ENCODE data around the gene NCAN. TPM values are rescaled to one million over a fixed set of nuclear protein-coding genes. Genes with fewer than 3 reads are reported as not detected.

NCAN gene
- total RNA-seq, 1 donor from 2014 or later = 0.17 TPM

DNA sequence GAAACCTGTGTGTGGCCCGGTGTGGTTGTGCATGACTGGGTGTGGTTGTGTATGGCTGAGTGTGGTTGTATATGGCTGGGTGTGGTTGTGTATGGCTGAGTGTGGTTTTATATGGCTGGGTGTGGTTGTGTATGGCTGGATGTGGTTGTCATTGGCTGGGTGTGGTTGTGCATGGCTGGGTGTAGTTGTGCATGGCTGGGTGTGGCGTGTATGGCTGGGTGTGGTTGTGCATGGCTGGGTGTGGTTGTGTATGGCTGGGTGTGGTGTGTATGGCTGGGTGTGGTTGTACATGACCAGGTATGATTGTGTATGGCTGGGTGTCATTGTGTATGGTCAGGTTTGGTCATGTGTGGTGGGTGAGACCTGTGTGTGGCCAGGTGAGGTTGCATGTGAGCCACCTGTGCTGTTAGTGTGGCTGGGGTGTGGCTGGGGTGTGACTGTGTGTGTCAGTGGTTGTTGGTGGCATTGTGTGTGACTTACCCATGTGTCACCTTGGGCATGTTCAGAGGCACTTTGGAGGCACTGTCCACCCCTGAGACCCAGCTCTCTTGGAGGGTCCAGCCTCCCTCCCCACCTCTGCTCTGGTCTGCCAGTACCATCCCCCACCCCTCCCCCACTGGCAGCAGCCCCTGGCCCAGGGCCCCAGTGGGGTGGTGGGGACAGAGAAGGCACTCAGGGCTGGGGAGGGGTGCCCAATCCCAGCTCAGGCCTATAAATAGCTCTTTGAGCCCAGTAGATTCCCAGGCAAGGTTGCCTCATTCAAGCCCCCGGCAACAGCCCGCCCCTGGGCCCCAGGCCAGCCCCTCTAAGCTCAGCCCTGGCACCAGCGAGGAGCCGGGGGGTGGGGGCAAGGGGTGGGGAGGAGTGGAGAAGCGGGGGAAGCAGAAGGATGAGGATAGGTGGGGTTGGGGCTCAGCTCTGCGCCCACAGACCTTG, 3.9 kb upstream of the NCAN start:
- no peak overlapping the region for H3K4me3 ChIP-seq (ENCODE audit: low read depth, low read length)
- H3K36me3 ChIP-seq (ENCODE audit: control insufficient read depth, insufficient read depth, low read length) = no peaks in the 10 kb centered on the region
- H3K27me3 ChIP-seq (ENCODE audit: control insufficient read depth, insufficient read depth, low read length) = peaks cover 21% of the 10 kb centered on the region
- no peak for TF ChIP-seq CTCF (IDR thresholded peaks at IDR 0.05; ENCODE audit: insufficient read depth, low read length, poor library complexity, severe bottlenecking)
- DNase-seq (ENCODE audit: low read depth) = no peak

- H3K27me3 ChIP-seq (ENCODE audit: control insufficient read depth, insufficient read depth, low read length) = peaks cover 36% of the 10 kb centered on the region
- DNase-seq (ENCODE audit: low read depth) = no peak
- H3K4me3 ChIP-seq (ENCODE audit: low read depth, low read length) = no peak overlapping the region
- H3K36me3 ChIP-seq (ENCODE audit: control insufficient read depth, insufficient read depth, low read length) = no peaks in the 10 kb centered on the region
- TF ChIP-seq CTCF (IDR thresholded peaks at IDR 0.05; ENCODE audit: insufficient read depth, low read length, poor library complexity, severe bottlenecking) = no peak
Observed at GRCh38 chr19:19209372-19209771, 2.4 kb upstream of the NCAN start.

DNA sequence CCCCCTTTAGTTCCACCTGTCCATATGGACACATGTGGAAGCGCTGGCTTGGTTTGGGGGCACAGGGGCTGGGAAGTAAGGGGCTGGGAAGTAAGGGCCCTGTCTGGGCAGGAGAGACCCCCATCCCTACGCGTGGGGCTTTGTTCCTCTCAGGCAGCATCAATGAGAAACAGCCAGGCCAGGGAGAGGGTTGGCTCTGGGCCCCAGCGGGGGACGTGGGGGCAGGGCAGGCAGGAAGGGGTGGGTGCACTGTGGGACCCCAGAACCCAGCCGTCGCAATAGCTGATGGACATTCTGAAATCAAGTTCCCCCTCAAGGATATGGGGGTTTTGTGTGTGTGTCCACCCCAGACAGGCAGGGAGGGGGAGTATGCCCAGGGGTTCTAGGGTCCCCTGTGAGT, 1.2 kb downstream of the NCAN start:
- H3K4me3 ChIP-seq (ENCODE audit: low read depth, low read length) = no peak overlapping the region
- no peak for TF ChIP-seq CTCF (IDR thresholded peaks at IDR 0.05; ENCODE audit: insufficient read depth, low read length, poor library complexity, severe bottlenecking)
- peaks cover 43% of the 10 kb centered on the region for H3K27me3 ChIP-seq (ENCODE audit: control insufficient read depth, insufficient read depth, low read length)
- DNase-seq (ENCODE audit: low read depth) = no peak
- no peaks in the 10 kb centered on the region for H3K36me3 ChIP-seq (ENCODE audit: control insufficient read depth, insufficient read depth, low read length)

- Histone ChIP-seq H3K4me3 (ENCODE audit: low read depth, low read length) (no peak overlapping the region), H3K27me3 (ENCODE audit: control insufficient read depth, insufficient read depth, low read length) (peaks cover 43% of the 10 kb centered on the region), H3K36me3 (ENCODE audit: control insufficient read depth, insufficient read depth, low read length) (no peaks in the 10 kb centered on the region)
- no peak for TF ChIP-seq CTCF (IDR thresholded peaks at IDR 0.05; ENCODE audit: insufficient read depth, low read length, poor library complexity, severe bottlenecking)
- no peak for DNase-seq (ENCODE audit: low read depth)
Observed at GRCh38 chr19:19213426-19214158, 1.8 kb downstream of the NCAN start.

DNA sequence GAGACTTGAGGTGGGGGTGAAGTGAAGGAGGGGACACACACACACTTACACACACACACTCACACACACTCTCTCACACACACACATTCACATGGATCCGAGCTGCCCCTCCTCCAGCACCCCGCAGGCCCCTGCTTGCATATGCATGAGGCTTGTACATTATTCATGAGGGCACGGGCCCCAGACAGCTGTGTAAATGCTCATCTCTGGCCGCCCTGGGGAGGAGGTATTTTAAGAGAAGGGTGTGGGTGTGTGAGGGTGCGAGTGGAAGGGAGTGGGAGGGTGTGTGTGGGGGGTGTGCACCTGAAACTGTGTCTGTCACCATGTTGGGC, 2.4 kb downstream of the NCAN start:
- DNase-seq (ENCODE audit: low read depth) = no peak
- H3K36me3 ChIP-seq (ENCODE audit: control insufficient read depth, insufficient read depth, low read length) = no peaks in the 10 kb centered on the region
- no peak for TF ChIP-seq CTCF (IDR thresholded peaks at IDR 0.05; ENCODE audit: insufficient read depth, low read length, poor library complexity, severe bottlenecking)
- no peak overlapping the region for H3K4me3 ChIP-seq (ENCODE audit: low read depth, low read length)
- peaks cover 46% of the 10 kb centered on the region for H3K27me3 ChIP-seq (ENCODE audit: control insufficient read depth, insufficient read depth, low read length)

Measured in kidney epithelial cell (primary cell).